BLaER1 treated with 17β-estradiol and CSF1 and Interleukin-3, amounts not matched to agents 10 nM and 100 nM (cell line): ENCODE data around the gene ALLC.
A peak's percentile ranks its signal among the peaks of the same experiment; 100 is the strongest.

Experiments used
- H3K27ac ChIP-seq, 11 experiments: shearing (Covaris generic); formaldehyde crosslinking; 2 replicates each; pipeline ENCODE4 v1.8.1; 2022
- H3K27me3 ChIP-seq, 11 experiments: shearing (Covaris generic); formaldehyde crosslinking; 2 replicates each; pipeline ENCODE4 v1.8.1; 2022
- H3K36me3 ChIP-seq, 11 experiments: shearing (Covaris generic); formaldehyde crosslinking; 2 replicates each; pipeline ENCODE4 v1.8.1; 2022
- H3K4me1 ChIP-seq, 10 experiments: shearing (Covaris generic); formaldehyde crosslinking; 2 replicates each; pipeline ENCODE4 v1.8.1; 2022
- H3K4me2 ChIP-seq, 11 experiments: shearing (Covaris generic); formaldehyde crosslinking; 2 replicates each; pipeline ENCODE4 v1.8.1; 2022
- H3K4me3 ChIP-seq, 10 experiments: shearing (Covaris generic); formaldehyde crosslinking; 2 replicates each; pipeline ENCODE4 v1.8.1; 2022
- H3K9ac ChIP-seq, 11 experiments: shearing (Covaris generic); formaldehyde crosslinking; 2 replicates each; pipeline ENCODE4 v1.8.1; 2022
- H3K9me3 ChIP-seq, 11 experiments: shearing (Covaris generic); formaldehyde crosslinking; replicated peaks in 1 of 11; 2 replicates each; pipeline ENCODE4 v1.8.1; 2022
- H4K20me1 ChIP-seq, 11 experiments: shearing (Covaris generic); formaldehyde crosslinking; 2 replicates each; pipeline ENCODE4 v1.8.1; 2022
- Cebpa-rat ChIP-seq, 11 experiments: shearing (Covaris generic); IDR thresholded peaks; 2 replicates each; pipeline ENCODE4 v1.8.1; 2022

Gene ALLC

DNA sequence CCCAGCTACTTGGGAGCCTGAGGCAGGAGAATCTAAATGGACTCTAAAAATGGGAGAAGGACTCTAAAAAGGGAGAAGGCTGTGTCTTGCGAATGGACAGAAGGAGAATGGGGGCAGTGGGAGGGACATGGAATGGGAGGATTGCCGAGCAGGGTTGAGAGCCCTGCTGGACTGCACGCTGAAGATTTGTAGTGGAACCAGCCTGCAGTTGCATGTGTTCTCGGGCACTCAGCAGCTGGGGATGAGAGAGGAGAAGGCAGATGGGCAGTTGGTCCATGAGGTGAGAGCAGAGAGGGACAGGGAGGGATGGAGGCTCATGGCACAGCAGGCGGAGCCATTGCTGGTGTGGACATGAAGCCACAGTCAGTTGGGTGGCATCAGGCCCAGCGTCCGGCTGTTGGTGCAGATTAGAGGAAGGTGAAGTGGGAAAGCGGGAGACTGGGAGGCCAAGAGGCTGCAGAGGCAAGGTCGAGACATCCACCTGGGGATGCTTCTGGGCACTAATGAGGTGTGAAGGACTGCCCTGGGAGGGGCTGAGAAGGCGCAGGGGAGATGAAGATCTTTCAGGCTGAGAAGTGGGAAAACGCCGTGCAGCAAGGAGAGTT, 86.1 kb downstream of the ALLC start:
- Histone ChIP-seq H4K20me1 (no peaks in the 10 kb centered on the region), H3K36me3 (no peaks in the 10 kb centered on the region), H3K9ac (no peak overlapping the region), H3K27ac (no peak overlapping the region), H3K9me3 (no peaks in the 10 kb centered on the region), H3K27me3 (no peaks in the 10 kb centered on the region), H3K4me2 (no peak overlapping the region), H3K4me3 (no peak overlapping the region), H3K4me1 (peaks cover 6 to 32% (median 23%) of the 10 kb centered on the region in 10 experiments; a peak in 18 of 20 replicates)
- TF ChIP-seq Cebpa-rat (IDR thresholded peaks at IDR 0.05), result no peak

GRCh38 chr2:3745920-3746319, 87.9 kb downstream of the ALLC start:
- Histone ChIP-seq H3K9ac (no peak overlapping the region), H3K27ac (peak overlapping the region in 1 of 11 experiments; percentile 7; a peak in 2 of 22 replicates), H3K36me3 (no peaks in the 10 kb centered on the region), H3K4me1 (peaks cover 17 to 36% (median 26%) of the 10 kb centered on the region in 10 experiments), H4K20me1 (no peaks in the 10 kb centered on the region), H3K4me3 (no peak overlapping the region), H3K27me3 (no peaks in the 10 kb centered on the region), H3K9me3 (no peaks in the 10 kb centered on the region), H3K4me2 (no peak overlapping the region; a peak in 1 of 22 replicates)
- TF ChIP-seq Cebpa-rat (IDR thresholded peaks at IDR 0.05), result no peak

DNA sequence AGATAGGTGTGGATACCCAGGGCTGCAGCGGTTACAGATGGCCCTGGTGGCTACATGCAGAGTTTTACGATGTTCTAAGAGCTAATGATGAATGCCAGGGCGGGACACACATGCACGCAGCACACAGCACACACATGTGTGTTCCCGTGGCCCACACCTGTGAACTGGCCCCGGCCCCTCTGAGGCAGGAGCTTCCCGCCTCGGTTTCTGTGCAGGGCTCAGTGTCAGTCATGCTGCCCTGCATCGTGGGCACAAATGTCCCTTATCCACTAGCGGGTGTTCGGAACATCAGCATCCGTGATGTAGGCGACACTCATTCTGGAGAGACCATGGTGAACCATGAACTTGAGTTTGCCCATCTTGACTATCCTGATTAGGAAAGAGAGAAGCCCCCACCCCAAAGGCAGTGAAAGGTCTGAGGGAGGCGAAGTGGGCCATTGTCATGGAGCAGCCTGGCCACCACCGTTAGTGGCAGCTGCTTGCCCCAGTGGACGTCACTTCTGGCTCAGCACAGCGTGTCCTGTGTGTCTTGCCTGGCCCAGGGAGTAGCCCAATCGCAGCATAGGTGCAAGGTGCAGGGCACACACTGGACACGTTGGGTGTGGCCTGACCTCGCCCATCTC, 89.1 kb downstream of the ALLC start:
- TF ChIP-seq Cebpa-rat (IDR thresholded peaks at IDR 0.05), result no peak
- Histone ChIP-seq H3K27ac (peak overlapping the region in 1 of 11 experiments; percentile 7; a peak in 1 of 22 replicates), H3K9me3 (no peaks in the 10 kb centered on the region), H3K9ac (no peak overlapping the region), H3K4me3 (no peak overlapping the region), H3K36me3 (no peaks in the 10 kb centered on the region), H3K4me2 (no peak overlapping the region; a peak in 1 of 22 replicates), H3K27me3 (no peaks in the 10 kb centered on the region), H3K4me1 (peaks cover 23 to 36% (median 28%) of the 10 kb centered on the region in 10 experiments), H4K20me1 (no peaks in the 10 kb centered on the region)

GRCh38 chr2:3747826-3748225, 89.8 kb downstream of the ALLC start:
- Histone ChIP-seq H3K9ac (no peak overlapping the region), H3K4me3 (no peak overlapping the region), H3K4me2 (no peak overlapping the region), H4K20me1 (no peaks in the 10 kb centered on the region), H3K27ac (0 out of 22 replicates have a peak overlapping the region, but pooled peaks of 1 of the 11 experiments have one; percentile 21), H3K36me3 (no peaks in the 10 kb centered on the region), H3K9me3 (no peaks in the 10 kb centered on the region), H3K27me3 (no peaks in the 10 kb centered on the region), H3K4me1 (peaks cover 23 to 40% (median 34%) of the 10 kb centered on the region in 10 experiments)
- TF ChIP-seq Cebpa-rat (IDR thresholded peaks at IDR 0.05), result no peak

DNA sequence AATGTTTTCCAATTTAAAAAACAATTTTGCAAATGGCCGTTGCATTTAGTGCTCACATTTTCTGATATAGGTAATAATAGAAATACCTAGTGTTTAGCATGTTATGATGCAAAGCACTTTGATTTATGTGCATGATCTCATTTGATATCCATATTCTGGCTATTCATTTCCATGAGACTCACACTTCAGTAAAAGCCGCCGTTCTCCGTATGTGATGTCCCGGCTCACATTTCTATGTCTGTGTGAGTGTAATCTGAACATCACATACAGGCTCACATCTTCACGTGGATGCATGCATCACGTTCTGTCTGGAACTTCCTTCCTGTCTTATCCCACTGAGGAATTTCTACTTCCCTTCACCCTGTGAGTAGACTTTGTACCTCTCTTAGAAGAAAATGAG, 91.2 kb downstream of the ALLC start:
- no peak overlapping the region for H3K9ac ChIP-seq
- H4K20me1 ChIP-seq, result no peaks in the 10 kb centered on the region
- H3K27me3 ChIP-seq, result no peaks in the 10 kb centered on the region
- no peaks in the 10 kb centered on the region for H3K9me3 ChIP-seq
- peak overlapping the region in 7 of 11 experiments; percentile 40 to 90 (median 78); a peak in 9 of 22 replicates for H3K4me2 ChIP-seq
- peak overlapping the region in 2 of 11 experiments; percentile 85 to 87; a peak in 2 of 22 replicates for H3K27ac ChIP-seq
- H3K4me3 ChIP-seq, result no peak overlapping the region
- H3K36me3 ChIP-seq, result no peaks in the 10 kb centered on the region
- H3K4me1 ChIP-seq, result peaks cover 23 to 49% (median 39%) of the 10 kb centered on the region in 10 experiments
- TF ChIP-seq Cebpa-rat (IDR thresholded peaks at IDR 0.05), result no peak

DNA sequence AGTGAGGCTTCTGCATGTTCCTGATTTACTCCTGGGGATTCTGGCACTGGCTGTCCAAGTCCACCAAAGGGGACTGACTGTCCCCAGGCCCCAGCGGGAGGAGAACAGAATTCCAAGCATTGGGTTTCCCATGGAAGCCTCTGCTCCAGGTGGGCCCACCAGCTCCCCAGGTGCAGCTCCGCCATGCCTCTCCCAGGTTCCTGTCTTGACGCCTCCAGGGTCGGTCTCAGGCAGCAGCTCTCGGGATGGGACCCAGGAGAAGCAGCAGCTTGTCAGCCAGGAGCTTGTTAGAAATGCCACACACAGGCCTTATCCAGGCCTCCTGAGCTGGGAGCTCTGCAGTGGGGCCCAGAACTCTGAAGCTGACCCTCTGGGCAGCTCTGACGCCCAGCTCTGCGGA, 93.3 kb downstream of the ALLC start:
- no peaks in the 10 kb centered on the region for H4K20me1 ChIP-seq
- H3K9ac ChIP-seq, result peak overlapping the region in 7 of 11 experiments; percentile 18 to 77 (median 73); a peak in 11 of 22 replicates
- H3K4me2 ChIP-seq, result peak overlapping the region; percentile 36 to 90 (median 78)
- H3K27me3 ChIP-seq, result no peaks in the 10 kb centered on the region
- no peaks in the 10 kb centered on the region for H3K36me3 ChIP-seq
- TF ChIP-seq Cebpa-rat (IDR thresholded peaks at IDR 0.05), result no peak
- no peaks in the 10 kb centered on the region for H3K9me3 ChIP-seq
- peaks cover 23 to 49% (median 39%) of the 10 kb centered on the region in 10 experiments for H3K4me1 ChIP-seq
- H3K27ac ChIP-seq, result peak overlapping the region in 7 of 11 experiments; percentile 27 to 92 (median 84); a peak in 12 of 22 replicates
- H3K4me3 ChIP-seq, result peak overlapping the region in 2 of 10 experiments; percentile 3 to 11; a peak in 1 of 20 replicates

DNA sequence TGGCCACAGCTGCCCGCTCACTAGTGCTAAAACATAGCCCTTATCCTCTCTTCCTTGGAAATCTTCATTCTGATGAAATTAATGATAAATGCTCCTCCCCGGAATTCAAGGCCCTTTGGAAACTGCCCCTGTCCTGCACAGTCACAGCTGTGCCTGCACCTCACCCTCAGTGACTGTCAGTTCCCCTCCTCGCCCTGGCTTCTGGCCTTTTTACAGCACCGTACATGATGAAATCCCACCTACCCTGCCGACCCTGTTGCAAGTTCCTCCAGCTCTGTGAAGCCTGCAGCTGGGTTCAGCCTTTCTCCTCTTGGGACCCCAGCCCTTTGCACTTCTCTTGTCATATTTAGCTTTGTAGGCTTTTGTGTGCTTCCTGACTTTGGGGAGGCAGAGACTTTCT, 93.8 kb downstream of the ALLC start:
- peak overlapping the region in 6 of 11 experiments; percentile 17 to 77 (median 74); a peak in 10 of 22 replicates for H3K9ac ChIP-seq
- peak overlapping the region in 7 of 11 experiments; percentile 27 to 92 (median 84); a peak in 13 of 22 replicates for H3K27ac ChIP-seq
- TF ChIP-seq Cebpa-rat (IDR thresholded peaks at IDR 0.05), result peak in 5 of 11 experiments; percentile 32 to 98 (median 95); a peak in 10 of 22 replicates
- no peaks in the 10 kb centered on the region for H4K20me1 ChIP-seq
- H3K4me3 ChIP-seq, result peak overlapping the region in 3 of 10 experiments; percentile 3 to 11 (median 7); a peak in 1 of 20 replicates
- peaks cover 23 to 49% (median 39%) of the 10 kb centered on the region in 10 experiments for H3K4me1 ChIP-seq
- no peaks in the 10 kb centered on the region for H3K27me3 ChIP-seq
- H3K36me3 ChIP-seq, result no peaks in the 10 kb centered on the region
- H3K9me3 ChIP-seq, result no peaks in the 10 kb centered on the region
- peak overlapping the region; percentile 36 to 90 (median 78) for H3K4me2 ChIP-seq
